Measurements from ENCODE around the gene OCA2. TPM values are rescaled to one million over a fixed set of nuclear protein-coding genes. Genes with fewer than 3 reads are reported as not detected.

The OCA2 gene
- total RNA-seq, 2 experiments from 2014 or later = not detected

DNA sequence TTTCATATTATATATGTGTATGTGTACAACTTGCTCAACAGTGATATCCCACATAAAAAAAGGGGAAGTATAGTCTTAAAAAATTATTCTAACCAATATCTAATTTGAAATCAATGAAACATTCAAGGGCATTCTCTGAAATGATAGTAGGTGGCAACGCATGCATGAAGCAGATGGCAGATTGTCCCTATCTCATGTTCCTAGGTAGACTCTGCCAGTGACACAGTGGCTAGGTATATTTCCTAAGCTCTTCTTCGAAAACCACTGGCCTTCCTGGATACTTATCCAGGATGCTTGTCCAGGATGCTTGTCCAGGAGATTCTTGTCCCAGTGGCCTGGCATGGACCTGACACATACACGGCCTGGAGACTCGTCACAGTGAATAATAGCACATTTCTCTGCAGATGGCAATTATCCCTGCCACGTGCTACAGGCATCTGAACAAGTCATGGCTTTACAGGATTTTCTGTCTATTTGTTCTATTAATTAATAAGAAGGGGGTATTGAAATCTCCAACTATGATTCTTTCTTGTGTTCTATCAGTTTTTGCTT lies 54.9 kb downstream of the OCA2 start:
- intact Hi-C loops (cut with micrococcal nuclease; ENCODE audit: unreplicated experiment) = no loop called here
- Histone ChIP-seq H3K9me2 (ENCODE audit: insufficient read depth, low read length) (no peaks in the 10 kb centered on the region), H3K4me3 (ENCODE audit: low read depth, low read length, poor library complexity, severe bottlenecking) (no peak overlapping the region), H2AFZ (ENCODE audit: low read length) (no peak overlapping the region), H3K4me2 (ENCODE audit: low read length) (no peak overlapping the region), H3K27ac (ENCODE audit: low read depth, low read length, poor library complexity, severe bottlenecking) (no peak overlapping the region), H3K79me2 (ENCODE audit: insufficient read depth, low read depth, low read length) (no peaks in the 10 kb centered on the region), H3K4me1 (ENCODE audit: insufficient read depth, low read length, poor library complexity, severe bottlenecking) (no peaks in the 10 kb centered on the region), H4K20me1 (ENCODE audit: insufficient read depth, low read length) (no peaks in the 10 kb centered on the region), H3K9me3 (ENCODE audit: low read length) (no peaks in the 10 kb centered on the region), H3K36me3 (ENCODE audit: insufficient read depth, low read length) (no peaks in the 10 kb centered on the region)
- TF ChIP-seq, protein P1, sequence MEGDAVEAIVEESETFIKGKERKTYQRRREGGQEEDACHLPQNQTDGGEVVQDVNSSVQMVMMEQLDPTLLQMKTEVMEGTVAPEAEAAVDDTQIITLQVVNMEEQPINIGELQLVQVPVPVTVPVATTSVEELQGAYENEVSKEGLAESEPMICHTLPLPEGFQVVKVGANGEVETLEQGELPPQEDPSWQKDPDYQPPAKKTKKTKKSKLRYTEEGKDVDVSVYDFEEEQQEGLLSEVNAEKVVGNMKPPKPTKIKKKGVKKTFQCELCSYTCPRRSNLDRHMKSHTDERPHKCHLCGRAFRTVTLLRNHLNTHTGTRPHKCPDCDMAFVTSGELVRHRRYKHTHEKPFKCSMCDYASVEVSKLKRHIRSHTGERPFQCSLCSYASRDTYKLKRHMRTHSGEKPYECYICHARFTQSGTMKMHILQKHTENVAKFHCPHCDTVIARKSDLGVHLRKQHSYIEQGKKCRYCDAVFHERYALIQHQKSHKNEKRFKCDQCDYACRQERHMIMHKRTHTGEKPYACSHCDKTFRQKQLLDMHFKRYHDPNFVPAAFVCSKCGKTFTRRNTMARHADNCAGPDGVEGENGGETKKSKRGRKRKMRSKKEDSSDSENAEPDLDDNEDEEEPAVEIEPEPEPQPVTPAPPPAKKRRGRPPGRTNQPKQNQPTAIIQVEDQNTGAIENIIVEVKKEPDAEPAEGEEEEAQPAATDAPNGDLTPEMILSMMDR (conservative IDR thresholded peaks at IDR 0.05; ENCODE audit: low read length) = no peak
- TF ChIP-seq EZH2phosphoT487 (IDR thresholded peaks at IDR 0.05; ENCODE audit: borderline replicate concordance, low read depth, low read length) = no peak
- DNase-seq (ENCODE audit: low spot score) = no peak
- ChIA-PET POLR2A (no interaction called here), CTCF (ENCODE audit: unreplicated experiment) (no interaction called here)
- BruUV-seq (replicated peaks) = no TSS peak

DNA sequence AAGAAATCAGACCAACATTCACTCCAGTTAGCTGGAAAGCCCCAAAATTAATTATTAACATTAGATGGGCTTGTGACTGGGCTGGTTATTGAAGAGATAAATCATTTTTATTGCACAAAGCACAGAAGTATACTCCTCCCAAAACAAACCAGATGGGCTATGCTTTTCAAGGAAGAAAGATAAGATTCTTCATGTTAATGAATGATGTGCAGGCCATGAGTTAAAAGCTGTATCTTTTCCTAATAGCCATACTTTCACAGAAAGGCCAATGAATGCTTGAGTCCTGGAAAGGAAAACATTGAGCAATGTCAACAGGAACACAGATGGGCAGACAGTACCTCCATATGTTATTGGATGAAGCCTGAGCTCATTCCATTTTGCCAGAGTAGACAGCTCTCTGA lies 55.4 kb downstream of the OCA2 start:
- Histone ChIP-seq H3K4me3 (ENCODE audit: low read depth, low read length, poor library complexity, severe bottlenecking) (no peak overlapping the region), H3K36me3 (ENCODE audit: insufficient read depth, low read length) (no peaks in the 10 kb centered on the region), H4K20me1 (ENCODE audit: insufficient read depth, low read length) (no peaks in the 10 kb centered on the region), H3K9me2 (ENCODE audit: insufficient read depth, low read length) (no peaks in the 10 kb centered on the region), H3K79me2 (ENCODE audit: insufficient read depth, low read depth, low read length) (no peaks in the 10 kb centered on the region), H3K4me2 (ENCODE audit: low read length) (no peak overlapping the region), H2AFZ (ENCODE audit: low read length) (no peak overlapping the region), H3K4me1 (ENCODE audit: insufficient read depth, low read length, poor library complexity, severe bottlenecking) (no peaks in the 10 kb centered on the region), H3K27ac (ENCODE audit: low read depth, low read length, poor library complexity, severe bottlenecking) (no peak overlapping the region), H3K9me3 (ENCODE audit: low read length) (no peaks in the 10 kb centered on the region)
- TF ChIP-seq, protein P1 (conservative IDR thresholded peaks at IDR 0.05; ENCODE audit: low read length) = no peak
- no peak for TF ChIP-seq EZH2phosphoT487 (IDR thresholded peaks at IDR 0.05; ENCODE audit: borderline replicate concordance, low read depth, low read length)
- ChIA-PET POLR2A (no interaction called here), CTCF (ENCODE audit: unreplicated experiment) (no interaction called here)
- intact Hi-C loops (cut with micrococcal nuclease; ENCODE audit: unreplicated experiment) = no loop called here
- DNase-seq (ENCODE audit: low spot score) = no peak
- no TSS peak for BruUV-seq (replicated peaks)

DNA sequence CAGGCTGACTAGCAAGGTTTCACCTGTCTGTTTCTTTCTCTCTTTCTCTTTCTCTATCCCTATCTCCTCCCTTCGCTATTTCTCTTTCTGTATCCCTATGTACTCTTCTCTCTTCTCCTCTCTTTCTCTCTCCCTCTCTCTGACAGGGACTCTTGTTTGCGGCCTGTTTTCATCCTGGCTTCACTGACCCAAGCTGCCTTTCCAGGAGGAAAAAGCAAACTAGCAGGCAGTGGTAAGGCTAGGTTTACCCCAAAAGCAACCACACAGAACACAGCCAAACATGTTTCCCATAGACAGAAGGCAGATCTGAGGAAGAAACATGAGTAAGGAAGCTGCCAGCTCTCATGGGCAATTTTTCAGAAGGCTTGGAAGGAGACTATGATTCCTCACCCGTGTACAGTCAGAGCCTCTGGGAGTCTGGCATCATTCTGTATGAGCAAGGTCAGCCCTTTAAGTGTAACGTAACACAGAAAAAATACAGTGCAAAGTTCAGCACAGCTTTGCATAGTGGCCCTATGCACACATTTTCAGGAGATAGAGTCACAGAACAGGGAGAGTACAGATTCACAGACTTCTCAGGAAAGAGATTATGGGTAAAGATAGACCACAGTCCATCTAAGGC lies 61.0 kb downstream of the OCA2 start:
- H3K9me2 ChIP-seq (ENCODE audit: insufficient read depth, low read length) = no peaks in the 10 kb centered on the region
- TF ChIP-seq EZH2phosphoT487 (IDR thresholded peaks at IDR 0.05; ENCODE audit: borderline replicate concordance, low read depth, low read length) = no peak
- TF ChIP-seq, protein P1 (conservative IDR thresholded peaks at IDR 0.05; ENCODE audit: low read length) = no peak
- no peak for DNase-seq (ENCODE audit: low spot score)
- H3K27ac ChIP-seq (ENCODE audit: low read depth, low read length, poor library complexity, severe bottlenecking) = no peak overlapping the region
- BruUV-seq (replicated peaks) = no TSS peak
- CTCF ChIA-PET (ENCODE audit: unreplicated experiment) = no interaction called here
- no peaks in the 10 kb centered on the region for H3K79me2 ChIP-seq (ENCODE audit: insufficient read depth, low read depth, low read length)
- H3K9me3 ChIP-seq (ENCODE audit: low read length) = no peaks in the 10 kb centered on the region
- no peak overlapping the region for H3K4me2 ChIP-seq (ENCODE audit: low read length)
- POLR2A ChIA-PET = no interaction called here
- intact Hi-C loops (cut with micrococcal nuclease; ENCODE audit: unreplicated experiment) = no loop called here
- no peak overlapping the region for H2AFZ ChIP-seq (ENCODE audit: low read length)
- H3K4me3 ChIP-seq (ENCODE audit: low read depth, low read length, poor library complexity, severe bottlenecking) = no peak overlapping the region
- H3K36me3 ChIP-seq (ENCODE audit: insufficient read depth, low read length) = no peaks in the 10 kb centered on the region
- H3K4me1 ChIP-seq (ENCODE audit: insufficient read depth, low read length, poor library complexity, severe bottlenecking) = no peaks in the 10 kb centered on the region
- H4K20me1 ChIP-seq (ENCODE audit: insufficient read depth, low read length) = no peaks in the 10 kb centered on the region
